HL-60 (cell line): ENCODE data around the gene NDEL1.

Source experiments
- DNase-seq, 2 experiments: peaks; one replicate each; pipeline ENCODE4 v3.0.0-alpha.2; 2010 to 2020; ENCODE audit warnings: low read depth in 1 of 2, low spot score in 1 of 2
- H3K27ac ChIP-seq: fragments of 250-450 bp; sonication (Bioruptor Pico); replicated peaks from 2 replicates; pipeline ENCODE4 v1.5.1; 2020; ENCODE audit warnings: mild to moderate bottlenecking, moderate library complexity
- H3K27me3 ChIP-seq: fragments of 250-450 bp; sonication (Bioruptor Pico); 2 replicates; pipeline ENCODE4 v1.5.1; 2021; ENCODE audit warnings: mild to moderate bottlenecking, moderate library complexity; ENCODE audit not compliant: insufficient read depth, poor library complexity, severe bottlenecking
- H3K4me3 ChIP-seq: replicated peaks from 2 replicates; pipeline ENCODE4 v1.5.1; 2011; ENCODE audit warnings: mild to moderate bottlenecking, control low read depth, low read length; ENCODE audit not compliant: insufficient read depth
- CTCF ChIP-seq: IDR thresholded peaks from one replicate; pipeline ENCODE4 v1.5.1; 2011; ENCODE audit warnings: low read length, control low read depth, inconsistent platforms; ENCODE audit not compliant: insufficient read depth
- GABPA ChIP-seq: IDR thresholded peaks from 2 replicates; pipeline ENCODE4 v1.6.1; 2012; ENCODE audit warnings: low read depth
- POLR2AphosphoS5 ChIP-seq: IDR thresholded peaks from 2 replicates; pipeline ENCODE4 v1.6.1; 2012; ENCODE audit warnings: low read depth
- REST ChIP-seq: IDR thresholded peaks from 2 replicates; pipeline ENCODE4 v1.6.1; 2012; ENCODE audit warnings: low read depth; ENCODE audit not compliant: insufficient replicate concordance
- SPI1 ChIP-seq: IDR thresholded peaks from 2 replicates; pipeline ENCODE4 v1.6.1; 2012; ENCODE audit warnings: low read depth, mild to moderate bottlenecking, borderline replicate concordance

The NDEL1 gene

GRCh38 chr17:8410883-8411238 lies 24.8 kb upstream of the NDEL1 start:
- no peak for DNase-seq
- no peak overlapping the region for H3K4me3 ChIP-seq
- H3K27me3 ChIP-seq, result no peaks in the 10 kb centered on the region
- TF ChIP-seq CTCF, result no peak
- no peak for TF ChIP-seq SPI1
- TF ChIP-seq GABPA, result no peak
- no peak for TF ChIP-seq POLR2AphosphoS5
- TF ChIP-seq REST, result no peak
- H3K27ac ChIP-seq, result no peak overlapping the region

GRCh38 chr17:8412089-8412488 lies 23.6 kb upstream of the NDEL1 start:
- Histone ChIP-seq H3K4me3 (no peak overlapping the region), H3K27ac (no peak overlapping the region; the same call in 1 of the 2 replicates), H3K27me3 (no peaks in the 10 kb centered on the region)
- DNase-seq, result no peak
- TF ChIP-seq GABPA (no peak), SPI1 (no peak), POLR2AphosphoS5 (no peak), REST (no peak), CTCF (no peak)

- Histone ChIP-seq H3K27me3 (no peaks in the 10 kb centered on the region), H3K27ac (peak overlapping the region; percentile 45), H3K4me3 (peak overlapping the region; percentile 18)
- TF ChIP-seq REST (no peak), CTCF (no peak), POLR2AphosphoS5 (no peak), GABPA (no peak), SPI1 (no peak)
- no peak for DNase-seq
Observed at GRCh38 chr17:8413328-8413727, 22.4 kb upstream of the NDEL1 start.
